ENCODE measurements around the gene UNC50. TPM values are rescaled to one million over a fixed set of nuclear protein-coding genes. Genes with fewer than 3 reads are reported as not detected.
"Not testable (repeated sequence)": the region's sequence is repeated elsewhere in the genome, so short reads cannot be mapped to it uniquely, and the experiment has no call there.

Gene UNC50
- total RNA-seq, 4 donors from 2014 or later, result 40.3 to 55.7 (median 46.0) TPM

DNA sequence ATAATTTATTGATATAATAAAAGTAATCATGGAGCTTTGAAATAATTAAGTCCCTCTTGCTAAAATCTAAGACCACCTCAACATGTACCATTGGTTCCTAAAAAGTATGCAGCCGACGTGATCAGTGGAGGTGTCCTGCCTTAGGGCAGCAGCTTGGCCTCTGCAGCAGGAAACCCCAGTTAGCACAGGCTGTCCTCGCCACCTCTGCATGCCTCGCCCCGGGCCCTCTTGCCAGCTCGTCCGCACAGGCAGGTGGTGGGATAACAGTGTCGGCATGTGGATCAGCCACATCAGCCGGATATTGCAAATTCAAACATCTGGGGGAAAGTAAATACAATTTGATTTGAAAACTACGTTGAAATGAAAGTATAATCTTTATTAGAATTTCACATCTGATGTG, 23.0 kb upstream of the UNC50 start:
- TF ChIP-seq, protein P1, sequence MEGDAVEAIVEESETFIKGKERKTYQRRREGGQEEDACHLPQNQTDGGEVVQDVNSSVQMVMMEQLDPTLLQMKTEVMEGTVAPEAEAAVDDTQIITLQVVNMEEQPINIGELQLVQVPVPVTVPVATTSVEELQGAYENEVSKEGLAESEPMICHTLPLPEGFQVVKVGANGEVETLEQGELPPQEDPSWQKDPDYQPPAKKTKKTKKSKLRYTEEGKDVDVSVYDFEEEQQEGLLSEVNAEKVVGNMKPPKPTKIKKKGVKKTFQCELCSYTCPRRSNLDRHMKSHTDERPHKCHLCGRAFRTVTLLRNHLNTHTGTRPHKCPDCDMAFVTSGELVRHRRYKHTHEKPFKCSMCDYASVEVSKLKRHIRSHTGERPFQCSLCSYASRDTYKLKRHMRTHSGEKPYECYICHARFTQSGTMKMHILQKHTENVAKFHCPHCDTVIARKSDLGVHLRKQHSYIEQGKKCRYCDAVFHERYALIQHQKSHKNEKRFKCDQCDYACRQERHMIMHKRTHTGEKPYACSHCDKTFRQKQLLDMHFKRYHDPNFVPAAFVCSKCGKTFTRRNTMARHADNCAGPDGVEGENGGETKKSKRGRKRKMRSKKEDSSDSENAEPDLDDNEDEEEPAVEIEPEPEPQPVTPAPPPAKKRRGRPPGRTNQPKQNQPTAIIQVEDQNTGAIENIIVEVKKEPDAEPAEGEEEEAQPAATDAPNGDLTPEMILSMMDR (IDR thresholded peaks at IDR 0.05), result no peak
- no peak for TF ChIP-seq EP300 (IDR thresholded peaks at IDR 0.05)
- no peak for TF ChIP-seq POLR2AphosphoS5 (IDR thresholded peaks at IDR 0.05)
- no peak for TF ChIP-seq POLR2A (IDR thresholded peaks at IDR 0.05)
- Histone ChIP-seq H3K36me3 (peaks cover 0 to 88% of the 10 kb centered on the region in 2 donors), H3K27me3 (no peaks in the 10 kb centered on the region), H3K9me3 (no peaks in the 10 kb centered on the region), H3K4me3 (no peak overlapping the region), H3K27ac (no peak overlapping the region), H3K4me1 (peaks cover 0 to 14% (median 0%) of the 10 kb centered on the region in 3 donors)
- ATAC-seq, result no peak
- WGBS, 2 donors (ENCODE audit: low coverage in 1 of 2), result 91 to 93% methylated on average over 3 to 10 of the region's 10 CpGs

DNA sequence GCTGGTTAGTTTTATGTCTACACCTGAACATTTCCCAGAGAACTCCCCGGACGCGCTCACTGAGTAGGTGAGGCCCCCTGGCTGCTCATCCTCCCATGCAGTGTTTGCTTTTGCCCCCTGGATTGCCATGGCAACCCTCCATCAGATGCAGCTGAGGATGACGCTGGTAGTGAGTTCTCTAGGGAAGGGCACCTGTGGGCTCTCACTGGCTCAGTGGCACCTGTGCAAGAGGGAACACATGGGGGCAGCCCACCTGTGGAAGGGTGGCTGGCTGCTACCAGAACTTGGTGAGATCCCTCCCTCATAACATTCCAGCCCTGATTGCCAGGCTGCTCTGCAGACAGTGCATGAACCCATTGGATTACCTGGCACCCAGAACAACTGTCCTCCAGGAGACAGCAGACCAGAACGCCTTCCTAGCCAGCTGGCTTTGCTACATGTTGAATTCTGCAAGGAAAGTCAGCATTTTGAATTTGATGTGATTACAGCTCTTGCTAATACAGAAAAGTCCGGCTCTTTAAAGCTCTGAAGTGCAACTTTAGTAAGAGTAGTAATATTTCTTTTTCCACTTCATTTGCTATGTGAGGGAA, 21.7 kb upstream of the UNC50 start:
- ATAC-seq, result no peak
- no peak overlapping the region for H3K27ac ChIP-seq
- 72 to 100% methylated on average over 2 to 3 of the region's 6 CpGs for WGBS, 2 donors (ENCODE audit: low coverage in 1 of 2)
- peaks cover 0 to 6% (median 0%) of the 10 kb centered on the region in 3 donors for H3K4me1 ChIP-seq
- H3K27me3 ChIP-seq, result no peaks in the 10 kb centered on the region
- H3K4me3 ChIP-seq, result no peak overlapping the region
- no peaks in the 10 kb centered on the region for H3K9me3 ChIP-seq
- TF ChIP-seq POLR2AphosphoS5 (IDR thresholded peaks at IDR 0.05) (no peak), POLR2A (IDR thresholded peaks at IDR 0.05) (no peak), EP300 (IDR thresholded peaks at IDR 0.05) (no peak)
- TF ChIP-seq, protein P1 (IDR thresholded peaks at IDR 0.05), result no peak
- peaks cover 0 to 94% of the 10 kb centered on the region in 2 donors for H3K36me3 ChIP-seq

DNA sequence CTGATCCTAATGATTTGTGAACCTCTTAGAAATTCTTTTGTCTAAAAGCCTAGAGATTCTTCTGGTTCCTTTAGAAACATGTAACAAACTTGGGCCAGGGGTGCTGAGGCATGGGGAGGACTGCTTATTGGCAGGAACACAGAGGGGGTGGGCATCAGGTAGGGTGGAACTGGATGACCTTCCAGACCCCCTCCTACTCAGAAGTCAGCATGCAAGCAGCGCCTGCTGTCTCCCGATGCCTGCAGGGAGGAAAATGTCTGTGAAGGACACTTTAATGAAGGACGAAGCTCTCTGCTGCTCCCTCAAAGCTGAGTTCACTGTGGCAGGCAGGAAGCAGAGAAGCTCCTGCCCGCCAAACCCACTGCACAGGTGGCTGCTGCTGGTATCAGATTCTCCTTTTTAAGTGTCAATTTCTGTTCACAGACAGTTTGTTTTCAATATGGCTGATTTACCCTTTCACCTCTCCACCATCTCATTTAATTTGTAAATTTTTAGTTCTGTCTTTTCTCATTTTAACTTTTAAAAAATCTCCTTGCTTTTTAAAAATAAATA, 19.4 kb upstream of the UNC50 start:
- Histone ChIP-seq H3K4me3 (no peak overlapping the region), H3K4me1 (no peaks in the 10 kb centered on the region), H3K27me3 (no peaks in the 10 kb centered on the region), H3K36me3 (peaks cover 0 to 85% of the 10 kb centered on the region in 2 donors), H3K27ac (no peak overlapping the region), H3K9me3 (no peaks in the 10 kb centered on the region)
- ATAC-seq, result no peak
- TF ChIP-seq POLR2A (IDR thresholded peaks at IDR 0.05) (no peak), EP300 (IDR thresholded peaks at IDR 0.05) (no peak), POLR2AphosphoS5 (IDR thresholded peaks at IDR 0.05) (no peak)
- TF ChIP-seq, protein P1 (IDR thresholded peaks at IDR 0.05), result no peak
- WGBS, 2 donors (ENCODE audit: low coverage in 1 of 2), result 82 to 100% methylated on average over 1 to 3 of the region's 4 CpGs

DNA sequence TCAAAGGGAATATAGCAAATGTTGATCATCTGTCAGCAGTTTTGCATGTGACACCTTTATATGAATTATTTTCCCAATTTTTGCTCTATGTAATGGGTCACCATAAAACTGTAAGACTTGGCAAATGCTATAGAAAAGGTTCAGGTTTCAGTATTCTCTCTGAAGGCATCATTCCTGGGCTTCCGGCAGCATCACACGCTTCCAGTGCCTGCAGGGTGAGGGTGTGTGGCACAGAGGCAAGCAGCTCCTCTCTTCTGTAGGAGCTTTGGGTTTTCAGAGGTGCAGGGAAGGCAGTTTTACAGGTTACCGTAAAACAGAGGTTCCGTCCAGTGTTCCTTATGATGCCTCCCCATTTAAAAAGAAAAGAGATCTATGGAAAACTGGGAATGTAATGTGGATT, 18.9 kb upstream of the UNC50 start:
- ATAC-seq, result no peak
- no peaks in the 10 kb centered on the region for H3K27me3 ChIP-seq
- H3K27ac ChIP-seq, result no peak overlapping the region
- H3K4me1 ChIP-seq, result no peaks in the 10 kb centered on the region
- peaks cover 0 to 79% of the 10 kb centered on the region in 2 donors for H3K36me3 ChIP-seq
- no peak for TF ChIP-seq POLR2A (IDR thresholded peaks at IDR 0.05)
- no peak for TF ChIP-seq POLR2AphosphoS5 (IDR thresholded peaks at IDR 0.05)
- TF ChIP-seq EP300 (IDR thresholded peaks at IDR 0.05), result no peak
- TF ChIP-seq, protein P1 (IDR thresholded peaks at IDR 0.05), result no peak
- H3K4me3 ChIP-seq, result no peak overlapping the region
- WGBS, 2 donors (ENCODE audit: low coverage in 1 of 2), result 95 to 98% methylated on average over 3 to 4 of the region's 4 CpGs
- no peaks in the 10 kb centered on the region for H3K9me3 ChIP-seq

DNA sequence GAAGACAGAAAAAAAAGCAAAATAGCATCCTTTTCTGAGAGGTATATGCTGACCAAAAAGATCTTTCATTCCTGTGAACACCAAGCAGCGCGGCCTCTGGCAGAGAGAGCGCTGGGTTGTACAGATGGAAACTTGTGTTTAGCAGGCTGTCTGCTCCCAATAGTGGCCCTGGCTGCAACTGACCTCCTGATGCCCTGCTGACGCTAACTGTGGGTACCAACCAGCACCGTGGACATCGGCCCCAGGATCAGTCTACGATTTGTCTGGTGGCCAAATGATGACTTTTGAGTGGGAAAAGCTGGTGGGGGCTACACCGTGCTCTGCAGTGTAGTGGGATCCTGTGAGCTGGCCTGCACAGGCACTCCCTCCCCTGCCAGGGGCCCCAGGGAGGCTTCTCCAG, 15.8 kb upstream of the UNC50 start:
- TF ChIP-seq, protein P1 (IDR thresholded peaks at IDR 0.05), result no peak
- TF ChIP-seq EP300 (IDR thresholded peaks at IDR 0.05), result no peak
- TF ChIP-seq POLR2AphosphoS5 (IDR thresholded peaks at IDR 0.05), result no peak
- no peak for TF ChIP-seq POLR2A (IDR thresholded peaks at IDR 0.05)
- Histone ChIP-seq H3K36me3 (peaks cover 0 to 52% of the 10 kb centered on the region in 2 donors), H3K9me3 (no peaks in the 10 kb centered on the region), H3K27me3 (no peaks in the 10 kb centered on the region), H3K4me1 (no peaks in the 10 kb centered on the region), H3K27ac (no peak overlapping the region), H3K4me3 (no peak overlapping the region)
- no peak for ATAC-seq
- WGBS, 2 donors (ENCODE audit: low coverage in 1 of 2), result 83 to 96% methylated on average over 1 to 3 of the region's 8 CpGs

DNA sequence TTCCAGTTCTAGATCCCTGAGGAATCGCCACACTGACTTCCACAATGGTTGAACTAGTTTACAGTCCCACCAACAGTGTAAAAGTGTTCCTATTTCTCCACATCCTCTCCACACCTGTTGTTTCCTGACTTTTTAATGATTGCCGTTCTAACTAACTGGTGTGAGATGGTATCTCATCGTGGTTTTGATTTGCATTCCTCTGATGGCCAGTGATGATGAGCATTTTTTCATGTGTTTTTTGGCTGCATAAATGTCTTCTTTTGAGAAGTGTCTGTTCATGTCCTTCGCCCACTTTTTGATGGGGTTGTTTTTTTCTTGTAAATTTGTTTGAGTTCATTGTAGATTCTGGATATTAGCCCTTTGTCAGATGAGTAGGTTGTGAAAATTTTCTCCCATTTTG, 13.7 kb upstream of the UNC50 start:
- not testable (repeated sequence) for H3K27me3 ChIP-seq, ATAC-seq

More for the DNA sequence above, 13.7 kb upstream of the UNC50 start:
- not testable (repeated sequence) for H3K4me3 ChIP-seq, H3K9me3 ChIP-seq, H3K27ac ChIP-seq, H3K4me1 ChIP-seq
- peaks cover 0 to 47% of the 10 kb centered on the region in 2 donors for H3K36me3 ChIP-seq
- 94% methylated on average over 3 of the region's 4 CpGs; no CpG with 5 or more reads in 1 of the 2 donors for WGBS, 2 donors (ENCODE audit: low coverage in 1 of 2)

Measured in gastroesophageal sphincter (tissue), 4 donors.